GM12878 (cell line): ENCODE data around the gene EHD1. TPM values are rescaled to one million over a fixed set of nuclear protein-coding genes. Genes with fewer than 3 reads are reported as not detected.

ENCODE experiments used
- CEBPB ChIP-seq, 2 experiments: fragments of 150-350 bp in 1 of 2; IDR thresholded peaks; 2 replicates each; pipeline ENCODE4 v1.6.1; 2012 to 2014; ENCODE audit warnings: low read depth in 2 of 2, low read length in 2 of 2, borderline replicate concordance in 1 of 2, inconsistent platforms in 1 of 2
- EED ChIP-seq: sonication (generic); IDR thresholded peaks from 2 replicates; pipeline ENCODE4 v1.6.1; 2016; ENCODE audit warnings: antibody characterized with exemption, low read depth
- ETV6 ChIP-seq, 2 experiments: fragments of 450-650 bp in 1 of 2; IDR thresholded peaks in 1 of 2; conservative IDR thresholded peaks in 1 of 2; 2 replicates each; pipeline ENCODE4 v1.6.1; 2014; ENCODE audit warnings: antibody characterized with exemption in 1 of 2, borderline replicate concordance in 1 of 2, low read depth in 1 of 2, mild to moderate bottlenecking in 1 of 2, moderate library complexity in 1 of 2
- FOXM1 ChIP-seq: IDR thresholded peaks from 2 replicates; pipeline ENCODE4 v1.6.1; 2012; ENCODE audit warnings: low read depth, mild to moderate bottlenecking, inconsistent platforms, low read length, moderate library complexity
- NRF1 ChIP-seq: conservative IDR thresholded peaks from 2 replicates; pipeline ENCODE4 v1.6.1; 2011; ENCODE audit warnings: mild to moderate bottlenecking, low read depth, low read length, improper control_type of control experiment
- SIX5 ChIP-seq: IDR thresholded peaks from 2 replicates; pipeline ENCODE4 v1.6.1; 2011; ENCODE audit warnings: mild to moderate bottlenecking, low read depth, low read length, moderate library complexity; ENCODE audit not compliant: severe bottlenecking
- STAT3 ChIP-seq: IDR thresholded peaks from 2 replicates; pipeline ENCODE4 v1.6.1; 2011; ENCODE audit warnings: low read depth, low read length, improper control_type of control experiment
- TAF1 ChIP-seq: IDR thresholded peaks from 2 replicates; pipeline ENCODE4 v1.6.1; 2011; ENCODE audit warnings: mild to moderate bottlenecking, low read depth, low read length, borderline replicate concordance
- WRNIP1 ChIP-seq: IDR thresholded peaks from 2 replicates; pipeline ENCODE4 v1.6.1; 2011; ENCODE audit warnings: low read depth, low read length, improper control_type of control experiment, borderline replicate concordance
- ZNF24 ChIP-seq: fragments of 450-650 bp; IDR thresholded peaks from 2 replicates; pipeline ENCODE4 v1.6.1; 2017; ENCODE audit warnings: antibody characterized with exemption, mild to moderate bottlenecking
- ZZZ3 ChIP-seq: IDR thresholded peaks from 2 replicates; pipeline ENCODE4 v1.6.1; 2011; ENCODE audit warnings: low read depth; ENCODE audit not compliant: control insufficient read depth, insufficient read length
- polyA plus RNA-seq, 11 experiments: library from polyadenylated mRNA; depleted of rRNA in 4 of 11; unstranded in 6 of 11; stranded (reverse) in 5 of 11; fragments of >200 nt; fragmentation: Nextera tagmentation in 4 of 11; fragmentation: Illumina TruSeq in 1 of 11; extraction: Ambion mirVana in 4 of 11; extraction: Trizol in 1 of 11; gene quantifications; 1 replicate in 1 of 11; 2 replicates in 10 of 11; pipeline versions ENCODE4 v1.2.1 to v1.2.3, GENCODE V29; 2011 to 2016; ENCODE audit warnings: inconsistent platforms in 2 of 11, missing spikeins in 2 of 11, low read depth in 1 of 11
- total RNA-seq, 4 experiments: library from RNA; depleted of rRNA in 3 of 4; stranded (reverse); fragments of >200 nt in 3 of 4; fragmentation: Illumina TruSeq in 1 of 4; extraction: Trizol in 1 of 4; gene quantifications; 2 replicates each; pipeline versions ENCODE4 v1.2.1 to v1.2.3, GENCODE V29; 2013 to 2021
- TF ChIP-seq, protein P1 (sequence below): fragments of 450-650 bp; IDR thresholded peaks from 2 replicates; pipeline ENCODE4 v1.6.1; 2016; ENCODE audit warnings: mild to moderate bottlenecking
- TF ChIP-seq, protein P2 (sequence below): fragments of 450-650 bp; IDR thresholded peaks from 2 replicates; pipeline ENCODE4 v1.6.1; 2014; ENCODE audit warnings: mild to moderate bottlenecking
- TF ChIP-seq, protein P3 (sequence below): fragments of 450-650 bp; IDR thresholded peaks from 2 replicates; pipeline ENCODE4 v1.6.1; 2016; ENCODE audit warnings: mild to moderate bottlenecking
- TF ChIP-seq, protein P4 (sequence below): fragments of 450-650 bp; IDR thresholded peaks from 2 replicates; pipeline ENCODE4 v1.6.1; 2016; ENCODE audit warnings: mild to moderate bottlenecking, moderate library complexity, borderline replicate concordance
- TF ChIP-seq, protein P5 (sequence below): fragments of 450-650 bp; conservative IDR thresholded peaks from 2 replicates; pipeline ENCODE4 v1.6.1; 2017; ENCODE audit warnings: mild to moderate bottlenecking, moderate library complexity
- TF ChIP-seq, protein P6 (sequence below): fragments of 450-650 bp; IDR thresholded peaks from 2 replicates; pipeline ENCODE4 v1.6.1; 2017; ENCODE audit warnings: mild to moderate bottlenecking

The EHD1 gene
- total and polyA plus RNA-seq, 10 of the 15 experiments (the other 5 are each of a cell fraction or from before 2014, with no cell fraction given): 1.0 to 165 (median 66.5) TPM

DNA sequence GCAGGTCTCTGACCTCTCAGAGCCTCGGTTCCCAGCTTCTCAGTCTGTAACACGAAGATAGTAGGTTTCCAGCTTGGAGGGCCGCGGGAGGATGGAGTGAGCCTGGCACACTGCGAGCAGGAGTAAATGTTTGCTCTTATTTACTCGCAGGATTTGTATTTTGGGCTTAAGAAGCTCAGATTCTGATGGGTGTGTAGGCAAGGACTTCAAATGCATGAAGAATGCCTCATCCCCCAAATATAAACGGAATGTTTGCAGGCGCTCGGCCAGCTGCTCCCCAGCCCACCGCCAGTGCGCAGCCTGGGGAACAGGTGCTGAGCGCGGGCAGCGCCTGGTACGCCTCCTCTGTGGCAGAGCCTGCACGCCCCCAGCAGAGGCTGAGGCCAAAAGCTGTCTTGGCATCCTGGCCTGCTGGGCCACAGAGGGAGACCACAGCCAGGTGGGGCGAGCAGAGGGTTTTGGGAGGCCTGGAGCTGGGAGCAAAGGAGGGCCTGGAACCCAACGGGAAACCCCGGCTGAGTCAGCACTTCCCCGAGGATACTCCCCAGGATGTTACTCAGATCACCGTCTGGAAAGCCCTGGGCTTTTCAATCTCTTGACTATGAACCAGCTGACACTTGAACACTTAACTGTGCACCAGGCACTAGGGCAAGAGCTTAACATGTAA, 9.4 kb downstream of the EHD1 start (continued):
- no peak for TF ChIP-seq STAT3
- TF ChIP-seq, protein P1, sequence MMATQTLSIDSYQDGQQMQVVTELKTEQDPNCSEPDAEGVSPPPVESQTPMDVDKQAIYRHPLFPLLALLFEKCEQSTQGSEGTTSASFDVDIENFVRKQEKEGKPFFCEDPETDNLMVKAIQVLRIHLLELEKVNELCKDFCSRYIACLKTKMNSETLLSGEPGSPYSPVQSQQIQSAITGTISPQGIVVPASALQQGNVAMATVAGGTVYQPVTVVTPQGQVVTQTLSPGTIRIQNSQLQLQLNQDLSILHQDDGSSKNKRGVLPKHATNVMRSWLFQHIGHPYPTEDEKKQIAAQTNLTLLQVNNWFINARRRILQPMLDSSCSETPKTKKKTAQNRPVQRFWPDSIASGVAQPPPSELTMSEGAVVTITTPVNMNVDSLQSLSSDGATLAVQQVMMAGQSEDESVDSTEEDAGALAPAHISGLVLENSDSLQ: no peak
- TF ChIP-seq, protein P2, sequence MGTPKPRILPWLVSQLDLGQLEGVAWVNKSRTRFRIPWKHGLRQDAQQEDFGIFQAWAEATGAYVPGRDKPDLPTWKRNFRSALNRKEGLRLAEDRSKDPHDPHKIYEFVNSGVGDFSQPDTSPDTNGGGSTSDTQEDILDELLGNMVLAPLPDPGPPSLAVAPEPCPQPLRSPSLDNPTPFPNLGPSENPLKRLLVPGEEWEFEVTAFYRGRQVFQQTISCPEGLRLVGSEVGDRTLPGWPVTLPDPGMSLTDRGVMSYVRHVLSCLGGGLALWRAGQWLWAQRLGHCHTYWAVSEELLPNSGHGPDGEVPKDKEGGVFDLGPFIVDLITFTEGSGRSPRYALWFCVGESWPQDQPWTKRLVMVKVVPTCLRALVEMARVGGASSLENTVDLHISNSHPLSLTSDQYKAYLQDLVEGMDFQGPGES: no peak
- TF ChIP-seq FOXM1: no peak
- TF ChIP-seq SIX5: no peak
- no peak for TF ChIP-seq WRNIP1
- no peak for TF ChIP-seq TAF1
- TF ChIP-seq, protein P3, sequence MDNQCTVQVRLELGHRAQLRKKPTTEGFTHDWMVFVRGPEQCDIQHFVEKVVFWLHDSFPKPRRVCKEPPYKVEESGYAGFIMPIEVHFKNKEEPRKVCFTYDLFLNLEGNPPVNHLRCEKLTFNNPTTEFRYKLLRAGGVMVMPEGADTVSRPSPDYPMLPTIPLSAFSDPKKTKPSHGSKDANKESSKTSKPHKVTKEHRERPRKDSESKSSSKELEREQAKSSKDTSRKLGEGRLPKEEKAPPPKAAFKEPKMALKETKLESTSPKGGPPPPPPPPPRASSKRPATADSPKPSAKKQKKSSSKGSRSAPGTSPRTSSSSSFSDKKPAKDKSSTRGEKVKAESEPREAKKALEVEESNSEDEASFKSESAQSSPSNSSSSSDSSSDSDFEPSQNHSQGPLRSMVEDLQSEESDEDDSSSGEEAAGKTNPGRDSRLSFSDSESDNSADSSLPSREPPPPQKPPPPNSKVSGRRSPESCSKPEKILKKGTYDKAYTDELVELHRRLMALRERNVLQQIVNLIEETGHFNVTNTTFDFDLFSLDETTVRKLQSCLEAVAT: no peak
- TF ChIP-seq NRF1: no peak
- TF ChIP-seq, protein P4, sequence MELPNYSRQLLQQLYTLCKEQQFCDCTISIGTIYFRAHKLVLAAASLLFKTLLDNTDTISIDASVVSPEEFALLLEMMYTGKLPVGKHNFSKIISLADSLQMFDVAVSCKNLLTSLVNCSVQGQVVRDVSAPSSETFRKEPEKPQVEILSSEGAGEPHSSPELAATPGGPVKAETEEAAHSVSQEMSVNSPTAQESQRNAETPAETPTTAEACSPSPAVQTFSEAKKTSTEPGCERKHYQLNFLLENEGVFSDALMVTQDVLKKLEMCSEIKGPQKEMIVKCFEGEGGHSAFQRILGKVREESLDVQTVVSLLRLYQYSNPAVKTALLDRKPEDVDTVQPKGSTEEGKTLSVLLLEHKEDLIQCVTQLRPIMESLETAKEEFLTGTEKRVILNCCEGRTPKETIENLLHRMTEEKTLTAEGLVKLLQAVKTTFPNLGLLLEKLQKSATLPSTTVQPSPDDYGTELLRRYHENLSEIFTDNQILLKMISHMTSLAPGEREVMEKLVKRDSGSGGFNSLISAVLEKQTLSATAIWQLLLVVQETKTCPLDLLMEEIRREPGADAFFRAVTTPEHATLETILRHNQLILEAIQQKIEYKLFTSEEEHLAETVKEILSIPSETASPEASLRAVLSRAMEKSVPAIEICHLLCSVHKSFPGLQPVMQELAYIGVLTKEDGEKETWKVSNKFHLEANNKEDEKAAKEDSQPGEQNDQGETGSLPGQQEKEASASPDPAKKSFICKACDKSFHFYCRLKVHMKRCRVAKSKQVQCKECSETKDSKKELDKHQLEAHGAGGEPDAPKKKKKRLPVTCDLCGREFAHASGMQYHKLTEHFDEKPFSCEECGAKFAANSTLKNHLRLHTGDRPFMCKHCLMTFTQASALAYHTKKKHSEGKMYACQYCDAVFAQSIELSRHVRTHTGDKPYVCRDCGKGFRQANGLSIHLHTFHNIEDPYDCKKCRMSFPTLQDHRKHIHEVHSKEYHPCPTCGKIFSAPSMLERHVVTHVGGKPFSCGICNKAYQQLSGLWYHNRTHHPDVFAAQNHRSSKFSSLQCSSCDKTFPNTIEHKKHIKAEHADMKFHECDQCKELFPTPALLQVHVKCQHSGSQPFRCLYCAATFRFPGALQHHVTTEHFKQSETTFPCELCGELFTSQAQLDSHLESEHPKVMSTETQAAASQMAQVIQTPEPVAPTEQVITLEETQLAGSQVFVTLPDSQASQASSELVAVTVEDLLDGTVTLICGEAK: no peak
- no peak for TF ChIP-seq CEBPB (IDR thresholded peaks at IDR 0.05; ENCODE audit: borderline replicate concordance in 1 of 2, low read depth in 2 of 2, low read length in 2 of 2)
- TF ChIP-seq ZZZ3: no peak
- no peak for TF ChIP-seq ZNF24
- TF ChIP-seq, protein P5, sequence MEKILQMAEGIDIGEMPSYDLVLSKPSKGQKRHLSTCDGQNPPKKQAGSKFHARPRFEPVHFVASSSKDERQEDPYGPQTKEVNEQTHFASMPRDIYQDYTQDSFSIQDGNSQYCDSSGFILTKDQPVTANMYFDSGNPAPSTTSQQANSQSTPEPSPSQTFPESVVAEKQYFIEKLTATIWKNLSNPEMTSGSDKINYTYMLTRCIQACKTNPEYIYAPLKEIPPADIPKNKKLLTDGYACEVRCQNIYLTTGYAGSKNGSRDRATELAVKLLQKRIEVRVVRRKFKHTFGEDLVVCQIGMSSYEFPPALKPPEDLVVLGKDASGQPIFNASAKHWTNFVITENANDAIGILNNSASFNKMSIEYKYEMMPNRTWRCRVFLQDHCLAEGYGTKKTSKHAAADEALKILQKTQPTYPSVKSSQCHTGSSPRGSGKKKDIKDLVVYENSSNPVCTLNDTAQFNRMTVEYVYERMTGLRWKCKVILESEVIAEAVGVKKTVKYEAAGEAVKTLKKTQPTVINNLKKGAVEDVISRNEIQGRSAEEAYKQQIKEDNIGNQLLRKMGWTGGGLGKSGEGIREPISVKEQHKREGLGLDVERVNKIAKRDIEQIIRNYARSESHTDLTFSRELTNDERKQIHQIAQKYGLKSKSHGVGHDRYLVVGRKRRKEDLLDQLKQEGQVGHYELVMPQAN: no peak
- TF ChIP-seq, protein P6, sequence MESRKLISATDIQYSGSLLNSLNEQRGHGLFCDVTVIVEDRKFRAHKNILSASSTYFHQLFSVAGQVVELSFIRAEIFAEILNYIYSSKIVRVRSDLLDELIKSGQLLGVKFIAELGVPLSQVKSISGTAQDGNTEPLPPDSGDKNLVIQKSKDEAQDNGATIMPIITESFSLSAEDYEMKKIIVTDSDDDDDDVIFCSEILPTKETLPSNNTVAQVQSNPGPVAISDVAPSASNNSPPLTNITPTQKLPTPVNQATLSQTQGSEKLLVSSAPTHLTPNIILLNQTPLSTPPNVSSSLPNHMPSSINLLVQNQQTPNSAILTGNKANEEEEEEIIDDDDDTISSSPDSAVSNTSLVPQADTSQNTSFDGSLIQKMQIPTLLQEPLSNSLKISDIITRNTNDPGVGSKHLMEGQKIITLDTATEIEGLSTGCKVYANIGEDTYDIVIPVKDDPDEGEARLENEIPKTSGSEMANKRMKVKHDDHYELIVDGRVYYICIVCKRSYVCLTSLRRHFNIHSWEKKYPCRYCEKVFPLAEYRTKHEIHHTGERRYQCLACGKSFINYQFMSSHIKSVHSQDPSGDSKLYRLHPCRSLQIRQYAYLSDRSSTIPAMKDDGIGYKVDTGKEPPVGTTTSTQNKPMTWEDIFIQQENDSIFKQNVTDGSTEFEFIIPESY: peak; percentile 75
- no peak for TF ChIP-seq ETV6 (conservative IDR thresholded peaks at IDR 0.05 in 1 of 2, IDR thresholded peaks at IDR 0.05 in 1 of 2; ENCODE audit: borderline replicate concordance in 1 of 2, low read depth in 1 of 2)
- TF ChIP-seq EED: peak; percentile 65
